Ishikawa (cell line): ENCODE results near the gene WDFY1.

Experiments used
- CEBPB ChIP-seq: IDR thresholded peaks from 2 replicates; pipeline ENCODE4 v1.6.1; 2012
- FOXM1 ChIP-seq: IDR thresholded peaks from 2 replicates; pipeline ENCODE4 v1.6.1; 2012; ENCODE audit warnings: low read depth, borderline replicate concordance
- NFIC ChIP-seq: IDR thresholded peaks from 2 replicates; pipeline ENCODE4 v1.6.1; 2012
- RAD21 ChIP-seq: IDR thresholded peaks from 2 replicates; pipeline ENCODE4 v1.6.1; 2012; ENCODE audit warnings: low read depth
- TAF1 ChIP-seq: IDR thresholded peaks from 2 replicates; pipeline ENCODE4 v1.6.1; 2012; ENCODE audit warnings: low read depth, mild to moderate bottlenecking
- YY1 ChIP-seq: IDR thresholded peaks from 2 replicates; pipeline ENCODE4 v1.6.1; 2012; ENCODE audit warnings: low read depth
- ZBTB7A ChIP-seq: IDR thresholded peaks from 2 replicates; pipeline ENCODE4 v1.6.1; 2012; ENCODE audit warnings: low read depth
- TF ChIP-seq, protein P1 (sequence below): IDR thresholded peaks from 2 replicates; pipeline ENCODE4 v1.6.1; 2012; ENCODE audit warnings: low read depth, mild to moderate bottlenecking

DNA sequence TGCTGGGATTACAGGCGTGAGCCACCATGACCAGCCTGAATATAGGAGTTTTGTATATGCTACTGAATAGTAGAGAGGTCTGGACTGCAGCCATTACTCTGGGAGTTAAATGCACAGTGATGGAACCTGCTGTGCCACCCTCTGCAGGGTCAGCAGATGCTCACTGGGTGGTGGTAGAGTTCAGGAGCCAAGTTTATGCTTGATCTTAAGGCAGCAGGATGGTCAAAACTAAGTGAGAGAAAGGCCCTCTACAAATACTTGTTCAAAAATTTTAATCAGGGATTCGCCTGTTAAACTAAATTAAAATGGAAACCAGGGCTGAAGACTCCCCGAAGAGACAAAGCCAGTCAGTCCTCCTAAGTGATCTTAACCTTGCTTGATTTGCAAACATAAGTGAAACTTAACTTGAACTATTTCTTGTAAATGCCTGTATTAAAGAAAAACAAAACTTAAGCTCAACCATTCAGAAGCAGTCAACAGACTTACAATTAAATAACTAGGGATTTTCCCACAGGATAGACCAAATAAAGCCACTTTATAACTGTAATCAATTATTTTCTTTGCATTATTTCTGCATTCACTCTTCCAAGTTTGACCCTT lies 4.2 kb upstream of the WDFY1 start:
- TF ChIP-seq YY1 (no peak), FOXM1 (no peak), NFIC (no peak), CEBPB (no peak), ZBTB7A (no peak), TAF1 (no peak), RAD21 (no peak)
- TF ChIP-seq, protein P1, sequence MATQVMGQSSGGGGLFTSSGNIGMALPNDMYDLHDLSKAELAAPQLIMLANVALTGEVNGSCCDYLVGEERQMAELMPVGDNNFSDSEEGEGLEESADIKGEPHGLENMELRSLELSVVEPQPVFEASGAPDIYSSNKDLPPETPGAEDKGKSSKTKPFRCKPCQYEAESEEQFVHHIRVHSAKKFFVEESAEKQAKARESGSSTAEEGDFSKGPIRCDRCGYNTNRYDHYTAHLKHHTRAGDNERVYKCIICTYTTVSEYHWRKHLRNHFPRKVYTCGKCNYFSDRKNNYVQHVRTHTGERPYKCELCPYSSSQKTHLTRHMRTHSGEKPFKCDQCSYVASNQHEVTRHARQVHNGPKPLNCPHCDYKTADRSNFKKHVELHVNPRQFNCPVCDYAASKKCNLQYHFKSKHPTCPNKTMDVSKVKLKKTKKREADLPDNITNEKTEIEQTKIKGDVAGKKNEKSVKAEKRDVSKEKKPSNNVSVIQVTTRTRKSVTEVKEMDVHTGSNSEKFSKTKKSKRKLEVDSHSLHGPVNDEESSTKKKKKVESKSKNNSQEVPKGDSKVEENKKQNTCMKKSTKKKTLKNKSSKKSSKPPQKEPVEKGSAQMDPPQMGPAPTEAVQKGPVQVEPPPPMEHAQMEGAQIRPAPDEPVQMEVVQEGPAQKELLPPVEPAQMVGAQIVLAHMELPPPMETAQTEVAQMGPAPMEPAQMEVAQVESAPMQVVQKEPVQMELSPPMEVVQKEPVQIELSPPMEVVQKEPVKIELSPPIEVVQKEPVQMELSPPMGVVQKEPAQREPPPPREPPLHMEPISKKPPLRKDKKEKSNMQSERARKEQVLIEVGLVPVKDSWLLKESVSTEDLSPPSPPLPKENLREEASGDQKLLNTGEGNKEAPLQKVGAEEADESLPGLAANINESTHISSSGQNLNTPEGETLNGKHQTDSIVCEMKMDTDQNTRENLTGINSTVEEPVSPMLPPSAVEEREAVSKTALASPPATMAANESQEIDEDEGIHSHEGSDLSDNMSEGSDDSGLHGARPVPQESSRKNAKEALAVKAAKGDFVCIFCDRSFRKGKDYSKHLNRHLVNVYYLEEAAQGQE: no peak
